ENCODE measurements around the gene POLR3A. TPM values are rescaled to one million over a fixed set of nuclear protein-coding genes. Genes with fewer than 3 reads are reported as not detected.

POLR3A gene
- total RNA-seq, 1 donor = 18.6 TPM

GRCh38 chr10:77993620-77994019 is 35.7 kb downstream of the POLR3A start:
- H3K4me3 ChIP-seq (ENCODE audit: low read depth, low read length) = no peak overlapping the region
- DNase-seq (ENCODE audit: low read depth) = no peak
- no peak for TF ChIP-seq CTCF (IDR thresholded peaks at IDR 0.05; ENCODE audit: insufficient read depth, low read depth, low read length)

- DNase-seq (ENCODE audit: low read depth) = no peak
- TF ChIP-seq CTCF (IDR thresholded peaks at IDR 0.05; ENCODE audit: insufficient read depth, low read depth, low read length) = no peak
- no peak overlapping the region for H3K4me3 ChIP-seq (ENCODE audit: low read depth, low read length)
Observed at GRCh38 chr10:77989081-77989724, 40.1 kb downstream of the POLR3A start.

GRCh38 chr10:77987671-77988255 is 41.6 kb downstream of the POLR3A start:
- H3K4me3 ChIP-seq (ENCODE audit: low read depth, low read length) = no peak overlapping the region
- no peak for DNase-seq (ENCODE audit: low read depth)
- no peak for TF ChIP-seq CTCF (IDR thresholded peaks at IDR 0.05; ENCODE audit: insufficient read depth, low read depth, low read length)

GRCh38 chr10:77984986-77985385 is 44.3 kb downstream of the POLR3A start:
- DNase-seq (ENCODE audit: low read depth) = no peak
- TF ChIP-seq CTCF (IDR thresholded peaks at IDR 0.05; ENCODE audit: insufficient read depth, low read depth, low read length) = no peak
- no peak overlapping the region for H3K4me3 ChIP-seq (ENCODE audit: low read depth, low read length)

- no peak for TF ChIP-seq CTCF (IDR thresholded peaks at IDR 0.05; ENCODE audit: insufficient read depth, low read depth, low read length)
- peak; percentile 68 for DNase-seq (ENCODE audit: low read depth)
- H3K4me3 ChIP-seq (ENCODE audit: low read depth, low read length) = no peak overlapping the region
Observed at GRCh38 chr10:77983384-77984341, 45.7 kb downstream of the POLR3A start.

- DNase-seq (ENCODE audit: low read depth) = no peak
- TF ChIP-seq CTCF (IDR thresholded peaks at IDR 0.05; ENCODE audit: insufficient read depth, low read depth, low read length) = no peak
- no peak overlapping the region for H3K4me3 ChIP-seq (ENCODE audit: low read depth, low read length)
Observed at GRCh38 chr10:77981281-77981680, 48.0 kb downstream of the POLR3A start.
